Ovary (tissue), 9 donors: ENCODE results near the gene TUSC2. TPM values are rescaled to one million over a fixed set of nuclear protein-coding genes. Genes with fewer than 3 reads are reported as not detected.
A peak's percentile ranks its signal among the peaks of the same experiment; 100 is the strongest.

Experiments
- DNase-seq, 5 donors: peaks; one replicate each; pipeline ENCODE4 v3.0.0-alpha.2; 2019 to 2020
- H3K27ac ChIP-seq, 2 donors: fragments of 200-600 bp; one replicate each; pipeline versions ENCODE4 v1.5.1 to v1.8.0; 2019 to 2022
- H3K27me3 ChIP-seq: fragments of 200-600 bp; one replicate; pipeline ENCODE4 v1.8.0; 2022
- H3K36me3 ChIP-seq: fragments of 200-600 bp; sonication (generic); one replicate; pipeline ENCODE4 v1.5.1; 2019
- H3K4me1 ChIP-seq: one replicate; pipeline ENCODE4 v1.8.1; 2013; ENCODE audit warnings: mild to moderate bottlenecking, moderate library complexity; ENCODE audit not compliant: insufficient read depth
- H3K4me3 ChIP-seq: fragments of 200-600 bp; sonication (generic); one replicate; pipeline ENCODE4 v1.5.1; 2017
- H3K9me3 ChIP-seq, 2 donors: fragments of 200-600 bp in 1 of 2; sonication (generic) in 1 of 2; one replicate each; pipeline versions ENCODE4 v1.5.1 to v1.8.1; 2013 to 2019; ENCODE audit warnings: mild to moderate bottlenecking in 1 of 2, moderate library complexity in 1 of 2
- CTCF ChIP-seq, 3 donors: fragments of 450-650 bp in 2 of 3; fragments of 200-600 bp in 1 of 3; IDR thresholded peaks; one replicate each; pipeline versions ENCODE4 v1.5.1 to v1.8.0; 2016 to 2022; ENCODE audit warnings: antibody characterized with exemption in 3 of 3, mild to moderate bottlenecking in 1 of 3
- EP300 ChIP-seq: sonication (generic); formaldehyde crosslinking; IDR thresholded peaks from one replicate; pipeline ENCODE4 v1.6.1; 2017; ENCODE audit warnings: antibody characterized with exemption
- POLR2A ChIP-seq: fragments of 450-650 bp; IDR thresholded peaks from one replicate; pipeline ENCODE4 v1.6.1; 2017; ENCODE audit warnings: antibody characterized with exemption, mild to moderate bottlenecking, moderate library complexity
- WGBS, 3 donors: extraction: QIAGEN DNeasy Blood & Tissue Kit in 1 of 3; methylation state at CpG; one replicate each; pipeline versions ENCODE4 v1.1.5 to v1.1.7; 2013 to 2017; 5-methylcytosine and 5-hydroxymethylcytosine counted together
- intact Hi-C, 4 donors: fragments of 100-400 bp; cut with DNase I; formaldehyde crosslinking; loops; one replicate each; pipeline versions ENCODE4 v1.11.0 to v1.15.1; 2022 to 2023
- polyA plus RNA-seq, 2 donors: library from polyadenylated mRNA; stranded (reverse); fragments of 200-250 nt in 1 of 2; fragments of 350-450 nt in 1 of 2; fragmentation: Illumina TruSeq in 1 of 2; extraction: RNeasy Lipid Tissue Mini Kit (QIAGEN cat#74804) in 1 of 2; gene quantifications; one replicate each; pipeline ENCODE4 v1.2.3, GENCODE V29; 2013 to 2014
- total RNA-seq, 7 donors: library from RNA; depleted of rRNA in 2 of 7; stranded (reverse); fragments of >200 nt in 2 of 7; fragmentation: NEBNext Ultra II Directional in 3 of 7; extraction: Animal tissue kit (Norgen Biotek cat#: 25700) in 3 of 7; gene quantifications; one replicate each; pipeline versions ENCODE4 v1.1.0 to v1.2.4, GENCODE V29; 2016 to 2023
- donor health status: DM: no; HTN: no; CAD: no; lungs with moderate emphysema.
- donor health status: DM: no; HTN: no; CAD: no.
- donor health status: Bipolar disorder and iron deficiency.
- donor health status: DM: yes; HTN: yes; CAD: no.
- donor health status: DM: no; HTN: no; CAD: no.
- donor health status: DM: yes; HTN: yes; CAD: no.

TUSC2 gene
- total and polyA plus RNA-seq, 9 donors = 19.4 to 26.4 (median 21.3) TPM

- Histone ChIP-seq H3K27me3 (no peaks in the 10 kb centered on the region), H3K9me3 (no peaks in the 10 kb centered on the region), H3K4me1 (peaks cover 2% of the 10 kb centered on the region), H3K36me3 (no peaks in the 10 kb centered on the region), H3K27ac (no peak overlapping the region), H3K4me3 (no peak overlapping the region)
- intact Hi-C loops = loop anchor here in 3 of 4 donors (2.0 to 10.0 kb wide), 3 partner anchors 17 to 161 kb away; no protein-coding TSS in a partner anchor
- 76 to 81% (median 79%) methylated on average over 60 to 65 of the region's 65 CpGs for WGBS, 3 donors
- TF ChIP-seq POLR2A (no peak), EP300 (no peak), CTCF (IDR thresholded peaks at IDR 0.05) (no peak)
- DNase-seq = peak in 2 of 5 donors; percentile 36 to 43
Measured at GRCh38 chr3:50275141-50275995, 52.7 kb downstream of the TUSC2 start.

Other genes starting within 250 kb of the TUSC2 start
- gene RBM5, start 239.3 kb downstream of the TUSC2 start, total RNA-seq = 100 to 1,000 TPM; 146 to 202 (median 165) TPM
- 100 to 1,000 TPM; 123 to 207 TPM for gene RBM5, start 239.3 kb downstream of the TUSC2 start, polyA plus RNA-seq
- 10 to 100 TPM in 2 of 7 donors, 1 to 10 TPM in 5; 1.9 to 31.5 (median 7.2) TPM for gene SEMA3F, start 172.9 kb downstream of the TUSC2 start, total RNA-seq
- 1 to 10 TPM; 3.5 to 8.3 TPM for gene SEMA3F, start 172.9 kb downstream of the TUSC2 start, polyA plus RNA-seq
- not detected for gene GNAT1, start 136.6 kb downstream of the TUSC2 start, total RNA-seq
- gene GNAT1, start 136.6 kb downstream of the TUSC2 start, polyA plus RNA-seq = not detected
- gene SLC38A3, start 123.0 kb downstream of the TUSC2 start, total RNA-seq = 10 to 100 TPM in 2 of 7 donors, 1 to 10 TPM in 5; 3.0 to 10.9 (median 8.3) TPM
- 1 to 10 TPM; 1.6 to 6.6 TPM for gene SLC38A3, start 123.0 kb downstream of the TUSC2 start, polyA plus RNA-seq
- 100 to 1,000 TPM in 6 of 7 donors, 10 to 100 TPM in 1; 72.3 to 259 (median 212) TPM for gene GNAI2, start 92.0 kb downstream of the TUSC2 start, total RNA-seq
- gene GNAI2, start 92.0 kb downstream of the TUSC2 start, polyA plus RNA-seq = 100 to 1,000 TPM; 189 to 309 TPM
- gene SEMA3B, start 59.1 kb downstream of the TUSC2 start, total RNA-seq = 100 to 1,000 TPM in 1 of 7 donors, 10 to 100 TPM in 6; 18.4 to 224 (median 51.9) TPM
- gene SEMA3B, start 59.1 kb downstream of the TUSC2 start, polyA plus RNA-seq = 10 to 100 TPM in 1 of 2 donors, 1 to 10 TPM in 1; 5.0 to 30.9 TPM
- 1 to 10 TPM in 2 of 7 donors, under 1 TPM in 3, not detected in 2; 0.42 to 1.4 (median 0.76) TPM for gene LSMEM2, start 49.1 kb downstream of the TUSC2 start, total RNA-seq
- 1 to 10 TPM in 1 of 2 donors, under 1 TPM in 1; 0.60 to 1.0 TPM for gene LSMEM2, start 49.1 kb downstream of the TUSC2 start, polyA plus RNA-seq
- 10 to 100 TPM; 31.8 to 76.9 (median 56.4) TPM for gene IFRD2, start 35.8 kb downstream of the TUSC2 start, total RNA-seq
- 10 to 100 TPM; 14.5 to 32.8 TPM for gene IFRD2, start 35.8 kb downstream of the TUSC2 start, polyA plus RNA-seq
- 1 to 10 TPM in 6 of 7 donors, under 1 TPM in 1; 0.58 to 4.3 (median 2.0) TPM for gene HYAL3, start 28.8 kb downstream of the TUSC2 start, total RNA-seq
- gene HYAL3, start 28.8 kb downstream of the TUSC2 start, polyA plus RNA-seq = 1 to 10 TPM; 1.5 to 1.9 TPM
- 10 to 100 TPM in 6 of 7 donors, 1 to 10 TPM in 1; 9.7 to 15.7 (median 13.0) TPM for gene NAA80, start 28.8 kb downstream of the TUSC2 start, total RNA-seq
- 10 to 100 TPM in 1 of 2 donors, 1 to 10 TPM in 1; 2.6 to 11.2 TPM for gene NAA80, start 28.8 kb downstream of the TUSC2 start, polyA plus RNA-seq
- gene HYAL1, start 24.6 kb downstream of the TUSC2 start, total RNA-seq = 1 to 10 TPM; 1.8 to 9.3 (median 3.3) TPM
- 1 to 10 TPM; 3.6 to 4.4 TPM for gene HYAL1, start 24.6 kb downstream of the TUSC2 start, polyA plus RNA-seq
- gene HYAL2, start 5.5 kb downstream of the TUSC2 start, total RNA-seq = 10 to 100 TPM; 29.0 to 81.6 (median 41.2) TPM
- 10 to 100 TPM; 10.9 to 56.3 TPM for gene HYAL2, start 5.5 kb downstream of the TUSC2 start, polyA plus RNA-seq
- 10 to 100 TPM; 16.2 to 32.6 (median 25.5) TPM for gene RASSF1, start 12.6 kb upstream of the TUSC2 start, total RNA-seq
- gene RASSF1, start 12.6 kb upstream of the TUSC2 start, polyA plus RNA-seq = 10 to 100 TPM; 12.5 to 27.4 TPM
- 10 to 100 TPM in 2 of 7 donors, 1 to 10 TPM in 5; 1.0 to 75.1 (median 3.4) TPM for gene ZMYND10, start 17.5 kb upstream of the TUSC2 start, total RNA-seq
- under 1 TPM; 0.50 to 0.81 TPM for gene ZMYND10, start 17.5 kb upstream of the TUSC2 start, polyA plus RNA-seq
- 10 to 100 TPM; 19.4 to 26.3 (median 22.4) TPM for gene NPRL2, start 22.6 kb upstream of the TUSC2 start, total RNA-seq
- 10 to 100 TPM; 21.8 to 21.9 TPM for gene NPRL2, start 22.6 kb upstream of the TUSC2 start, polyA plus RNA-seq
- 10 to 100 TPM in 3 of 7 donors, 1 to 10 TPM in 4; 8.0 to 17.1 (median 9.6) TPM for gene CYB561D2, start 22.6 kb upstream of the TUSC2 start, total RNA-seq
- gene CYB561D2, start 22.6 kb upstream of the TUSC2 start, polyA plus RNA-seq = 10 to 100 TPM in 1 of 2 donors, 1 to 10 TPM in 1; 4.5 to 10.8 TPM
- 10 to 100 TPM; 32.3 to 58.4 (median 36.9) TPM for gene TMEM115, start 31.3 kb upstream of the TUSC2 start, total RNA-seq
- 10 to 100 TPM in 1 of 2 donors, 1 to 10 TPM in 1; 8.5 to 40.2 TPM for gene TMEM115, start 31.3 kb upstream of the TUSC2 start, polyA plus RNA-seq
- 1 to 10 TPM in 6 of 7 donors, under 1 TPM in 1; 0.95 to 8.6 (median 4.2) TPM for gene CACNA2D2, start 175.4 kb upstream of the TUSC2 start, total RNA-seq
- 1 to 10 TPM; 1.8 to 2.8 TPM for gene CACNA2D2, start 175.4 kb upstream of the TUSC2 start, polyA plus RNA-seq
- gene C3orf18, start 239.5 kb upstream of the TUSC2 start, total RNA-seq = 10 to 100 TPM; 10.7 to 24.1 (median 17.7) TPM
- 10 to 100 TPM; 13.0 to 17.5 TPM for gene C3orf18, start 239.5 kb upstream of the TUSC2 start, polyA plus RNA-seq
- gene HEMK1, start 241.3 kb upstream of the TUSC2 start, total RNA-seq = 10 to 100 TPM in 5 of 7 donors, 1 to 10 TPM in 2; 6.8 to 35.3 (median 24.7) TPM
- gene HEMK1, start 241.3 kb upstream of the TUSC2 start, polyA plus RNA-seq = 10 to 100 TPM in 1 of 2 donors, 1 to 10 TPM in 1; 7.7 to 17.3 TPM